Measurements from ENCODE around the gene BCL7C. TPM values are rescaled to one million over a fixed set of nuclear protein-coding genes. Genes with fewer than 3 reads are reported as not detected.

Gene BCL7C
- polyA plus RNA-seq, 1 donor from 2014 or later, result 39.2 TPM

DNA sequence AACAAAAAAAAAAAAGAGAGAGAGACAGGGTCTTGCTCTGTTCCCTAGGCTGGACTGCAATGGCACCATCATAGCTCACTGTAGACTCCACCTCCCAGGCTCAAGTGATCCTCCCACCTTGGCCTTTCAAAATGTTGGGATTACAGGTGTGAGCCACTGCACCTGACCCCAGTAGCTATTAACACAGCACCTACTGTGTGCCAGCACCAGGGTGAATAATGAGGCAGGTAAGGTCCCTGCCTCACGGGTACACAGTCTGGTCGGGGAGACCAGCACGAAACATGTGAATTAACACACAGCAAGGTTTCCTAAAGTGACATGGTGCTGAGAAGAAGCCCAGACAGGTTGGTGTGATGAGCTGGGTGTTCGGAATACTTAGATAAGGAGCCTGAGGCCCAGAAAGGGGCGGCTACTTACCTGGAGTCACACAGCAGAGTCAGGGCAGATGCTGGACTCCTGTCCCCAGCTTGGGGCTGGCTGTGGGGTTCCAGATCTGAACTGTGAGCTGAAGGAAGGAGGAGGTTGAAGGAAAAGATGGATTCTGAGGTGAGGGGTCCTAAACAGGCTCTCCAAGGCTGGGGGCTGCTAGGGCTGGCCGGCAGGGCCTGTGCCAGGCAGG, 19.0 kb upstream of the BCL7C start:
- no peaks in the 10 kb centered on the region for H3K36me3 ChIP-seq (ENCODE audit: insufficient read depth, low read length)
- no peak overlapping the region for H3K4me3 ChIP-seq (ENCODE audit: low read length)
- no peaks in the 10 kb centered on the region for H3F3A ChIP-seq (ENCODE audit: insufficient read depth, low read length, poor library complexity, severe bottlenecking)
- no peaks in the 10 kb centered on the region for H3K9me3 ChIP-seq (ENCODE audit: low read length)
- TF ChIP-seq EP300 (conservative IDR thresholded peaks at IDR 0.05; ENCODE audit: poor library complexity, severe bottlenecking) (no peak), CTCF (IDR thresholded peaks at IDR 0.05; ENCODE audit: poor library complexity, severe bottlenecking) (no peak), POLR2AphosphoS5 (IDR thresholded peaks at IDR 0.05) (no peak), RAD21 (conservative IDR thresholded peaks at IDR 0.05) (no peak), MXI1 (conservative IDR thresholded peaks at IDR 0.05; ENCODE audit: poor library complexity, severe bottlenecking) (no peak), SMC3 (conservative IDR thresholded peaks at IDR 0.05; ENCODE audit: poor library complexity) (no peak), TAF1 (IDR thresholded peaks at IDR 0.05; ENCODE audit: low read depth) (no peak), EZH2 (IDR thresholded peaks at IDR 0.05; ENCODE audit: borderline replicate concordance, insufficient read depth, low read length, poor library complexity, severe bottlenecking) (no peak)
- TF ChIP-seq, protein P1, sequence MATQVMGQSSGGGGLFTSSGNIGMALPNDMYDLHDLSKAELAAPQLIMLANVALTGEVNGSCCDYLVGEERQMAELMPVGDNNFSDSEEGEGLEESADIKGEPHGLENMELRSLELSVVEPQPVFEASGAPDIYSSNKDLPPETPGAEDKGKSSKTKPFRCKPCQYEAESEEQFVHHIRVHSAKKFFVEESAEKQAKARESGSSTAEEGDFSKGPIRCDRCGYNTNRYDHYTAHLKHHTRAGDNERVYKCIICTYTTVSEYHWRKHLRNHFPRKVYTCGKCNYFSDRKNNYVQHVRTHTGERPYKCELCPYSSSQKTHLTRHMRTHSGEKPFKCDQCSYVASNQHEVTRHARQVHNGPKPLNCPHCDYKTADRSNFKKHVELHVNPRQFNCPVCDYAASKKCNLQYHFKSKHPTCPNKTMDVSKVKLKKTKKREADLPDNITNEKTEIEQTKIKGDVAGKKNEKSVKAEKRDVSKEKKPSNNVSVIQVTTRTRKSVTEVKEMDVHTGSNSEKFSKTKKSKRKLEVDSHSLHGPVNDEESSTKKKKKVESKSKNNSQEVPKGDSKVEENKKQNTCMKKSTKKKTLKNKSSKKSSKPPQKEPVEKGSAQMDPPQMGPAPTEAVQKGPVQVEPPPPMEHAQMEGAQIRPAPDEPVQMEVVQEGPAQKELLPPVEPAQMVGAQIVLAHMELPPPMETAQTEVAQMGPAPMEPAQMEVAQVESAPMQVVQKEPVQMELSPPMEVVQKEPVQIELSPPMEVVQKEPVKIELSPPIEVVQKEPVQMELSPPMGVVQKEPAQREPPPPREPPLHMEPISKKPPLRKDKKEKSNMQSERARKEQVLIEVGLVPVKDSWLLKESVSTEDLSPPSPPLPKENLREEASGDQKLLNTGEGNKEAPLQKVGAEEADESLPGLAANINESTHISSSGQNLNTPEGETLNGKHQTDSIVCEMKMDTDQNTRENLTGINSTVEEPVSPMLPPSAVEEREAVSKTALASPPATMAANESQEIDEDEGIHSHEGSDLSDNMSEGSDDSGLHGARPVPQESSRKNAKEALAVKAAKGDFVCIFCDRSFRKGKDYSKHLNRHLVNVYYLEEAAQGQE (IDR thresholded peaks at IDR 0.05; ENCODE audit: borderline replicate concordance), result no peak
- H3K27ac ChIP-seq (ENCODE audit: low read length), result no peak overlapping the region
- no peak overlapping the region for H2AFZ ChIP-seq (ENCODE audit: low read depth, low read length)
- no peaks in the 10 kb centered on the region for H4K20me1 ChIP-seq (ENCODE audit: insufficient read depth)
- H3K79me2 ChIP-seq (replicated peaks; ENCODE audit: insufficient read depth, low read length), result no peaks in the 10 kb centered on the region
- no peak overlapping the region for H3K9ac ChIP-seq (ENCODE audit: low read length)
- H3K9me2 ChIP-seq (ENCODE audit: insufficient read depth, low read length), result no peaks in the 10 kb centered on the region
- H3K4me2 ChIP-seq (ENCODE audit: low read length), result no peak overlapping the region
- H3K27me3 ChIP-seq (ENCODE audit: insufficient read depth, low read depth, low read length), result no peaks in the 10 kb centered on the region

- no peaks in the 10 kb centered on the region for H3K79me2 ChIP-seq (replicated peaks; ENCODE audit: insufficient read depth, low read length)
- TF ChIP-seq CTCF (IDR thresholded peaks at IDR 0.05; ENCODE audit: poor library complexity, severe bottlenecking) (no peak), RAD21 (conservative IDR thresholded peaks at IDR 0.05) (no peak), TAF1 (IDR thresholded peaks at IDR 0.05; ENCODE audit: low read depth) (no peak), SMC3 (conservative IDR thresholded peaks at IDR 0.05; ENCODE audit: poor library complexity) (no peak), EZH2 (IDR thresholded peaks at IDR 0.05; ENCODE audit: borderline replicate concordance, insufficient read depth, low read length, poor library complexity, severe bottlenecking) (no peak), EP300 (conservative IDR thresholded peaks at IDR 0.05; ENCODE audit: poor library complexity, severe bottlenecking) (no peak), POLR2AphosphoS5 (IDR thresholded peaks at IDR 0.05) (no peak), MXI1 (conservative IDR thresholded peaks at IDR 0.05; ENCODE audit: poor library complexity, severe bottlenecking) (no peak)
- TF ChIP-seq, protein P1 (IDR thresholded peaks at IDR 0.05; ENCODE audit: borderline replicate concordance), result no peak
- H2AFZ ChIP-seq (ENCODE audit: low read depth, low read length), result no peak overlapping the region
- H3K36me3 ChIP-seq (ENCODE audit: insufficient read depth, low read length), result no peaks in the 10 kb centered on the region
- no peak overlapping the region for H3K4me2 ChIP-seq (ENCODE audit: low read length)
- no peak overlapping the region for H3K4me3 ChIP-seq (ENCODE audit: low read length)
- H3K27me3 ChIP-seq (ENCODE audit: insufficient read depth, low read depth, low read length), result no peaks in the 10 kb centered on the region
- no peak overlapping the region for H3K27ac ChIP-seq (ENCODE audit: low read length)
- H3K9ac ChIP-seq (ENCODE audit: low read length), result no peak overlapping the region
- no peaks in the 10 kb centered on the region for H3K9me3 ChIP-seq (ENCODE audit: low read length)
- no peaks in the 10 kb centered on the region for H3K9me2 ChIP-seq (ENCODE audit: insufficient read depth, low read length)
- H4K20me1 ChIP-seq (ENCODE audit: insufficient read depth), result no peaks in the 10 kb centered on the region
- no peaks in the 10 kb centered on the region for H3F3A ChIP-seq (ENCODE audit: insufficient read depth, low read length, poor library complexity, severe bottlenecking)
These were observed 16.7 kb upstream of the BCL7C start for GRCh38 chr16:30910427-30911029.

All from neural cell (in vitro differentiated cells).